GM06990 (cell line): ENCODE data around the gene GALNT9.

Experiments
- DNase-seq: peaks from one replicate; pipeline ENCODE4 v3.0.0-alpha.2; 2011; ENCODE audit not compliant: insufficient read length; ENCODE audit errors: extremely low read depth
- H3K27me3 ChIP-seq: replicated peaks from 2 replicates; pipeline ENCODE4 v1.6.0; 2011; ENCODE audit warnings: low read length; ENCODE audit not compliant: control insufficient read depth, insufficient read depth
- H3K36me3 ChIP-seq: 2 replicates; pipeline ENCODE4 v1.5.1; 2011; ENCODE audit warnings: low read length; ENCODE audit not compliant: control insufficient read depth, insufficient read depth
- H3K4me3 ChIP-seq: replicated peaks from 2 replicates; pipeline ENCODE4 v1.5.1; 2011; ENCODE audit warnings: low read depth, mild to moderate bottlenecking, control low read depth, low read length
- TF ChIP-seq, protein P1 (sequence below): IDR thresholded peaks from 2 replicates; pipeline ENCODE4 v1.5.1; 2011; ENCODE audit warnings: low read length, control low read depth, mild to moderate bottlenecking, inconsistent platforms; ENCODE audit not compliant: insufficient read depth, poor library complexity, severe bottlenecking

GALNT9 gene

DNA sequence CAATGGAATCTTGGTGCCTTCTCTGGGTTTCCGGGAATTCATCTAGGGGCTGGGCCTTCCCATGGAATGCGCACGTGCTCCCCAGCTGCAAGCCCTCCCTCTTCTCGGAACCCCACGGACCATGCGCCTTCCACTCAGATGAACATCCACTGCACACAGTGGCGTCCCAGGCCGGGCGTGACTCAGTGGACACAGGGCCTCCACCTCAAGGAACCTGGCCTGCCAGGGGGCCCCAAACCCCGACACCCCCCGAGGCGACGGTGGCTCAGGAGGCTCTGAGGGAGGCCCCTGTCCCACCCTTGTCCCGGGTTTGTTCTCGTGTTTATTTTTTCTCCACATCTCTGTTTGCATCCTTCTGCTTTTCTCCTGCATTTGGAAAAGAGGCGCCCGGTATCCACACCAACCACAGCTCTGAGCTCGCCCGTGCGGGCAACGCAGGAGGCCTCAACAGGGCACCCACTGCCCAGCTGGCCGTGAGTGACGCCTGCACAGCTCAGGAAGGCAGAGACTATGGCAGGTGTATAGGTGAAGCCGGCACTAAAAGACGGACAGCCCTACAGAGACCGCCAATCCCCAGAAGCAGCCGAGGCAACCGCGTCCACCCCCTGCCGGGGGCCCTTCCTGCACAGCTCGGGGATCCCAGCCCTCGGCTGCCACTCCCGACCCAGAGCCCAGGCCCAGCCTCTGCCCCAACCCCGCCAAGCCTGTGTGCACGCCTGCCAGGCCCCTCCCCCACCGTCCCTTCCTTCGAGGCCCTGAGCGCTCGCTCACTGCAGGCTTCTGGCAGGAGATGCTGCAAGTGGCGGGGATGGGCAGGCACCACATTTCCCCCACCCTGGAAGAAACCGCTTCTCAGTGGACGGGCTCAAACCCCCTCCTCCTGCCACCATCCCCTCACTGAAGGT is 23.8 kb upstream of the GALNT9 start:
- H3K4me3 ChIP-seq: no peak overlapping the region
- no peaks in the 10 kb centered on the region for H3K36me3 ChIP-seq
- TF ChIP-seq, protein P1, sequence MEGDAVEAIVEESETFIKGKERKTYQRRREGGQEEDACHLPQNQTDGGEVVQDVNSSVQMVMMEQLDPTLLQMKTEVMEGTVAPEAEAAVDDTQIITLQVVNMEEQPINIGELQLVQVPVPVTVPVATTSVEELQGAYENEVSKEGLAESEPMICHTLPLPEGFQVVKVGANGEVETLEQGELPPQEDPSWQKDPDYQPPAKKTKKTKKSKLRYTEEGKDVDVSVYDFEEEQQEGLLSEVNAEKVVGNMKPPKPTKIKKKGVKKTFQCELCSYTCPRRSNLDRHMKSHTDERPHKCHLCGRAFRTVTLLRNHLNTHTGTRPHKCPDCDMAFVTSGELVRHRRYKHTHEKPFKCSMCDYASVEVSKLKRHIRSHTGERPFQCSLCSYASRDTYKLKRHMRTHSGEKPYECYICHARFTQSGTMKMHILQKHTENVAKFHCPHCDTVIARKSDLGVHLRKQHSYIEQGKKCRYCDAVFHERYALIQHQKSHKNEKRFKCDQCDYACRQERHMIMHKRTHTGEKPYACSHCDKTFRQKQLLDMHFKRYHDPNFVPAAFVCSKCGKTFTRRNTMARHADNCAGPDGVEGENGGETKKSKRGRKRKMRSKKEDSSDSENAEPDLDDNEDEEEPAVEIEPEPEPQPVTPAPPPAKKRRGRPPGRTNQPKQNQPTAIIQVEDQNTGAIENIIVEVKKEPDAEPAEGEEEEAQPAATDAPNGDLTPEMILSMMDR: no peak
- no peaks in the 10 kb centered on the region for H3K27me3 ChIP-seq
- no peak for DNase-seq

DNA sequence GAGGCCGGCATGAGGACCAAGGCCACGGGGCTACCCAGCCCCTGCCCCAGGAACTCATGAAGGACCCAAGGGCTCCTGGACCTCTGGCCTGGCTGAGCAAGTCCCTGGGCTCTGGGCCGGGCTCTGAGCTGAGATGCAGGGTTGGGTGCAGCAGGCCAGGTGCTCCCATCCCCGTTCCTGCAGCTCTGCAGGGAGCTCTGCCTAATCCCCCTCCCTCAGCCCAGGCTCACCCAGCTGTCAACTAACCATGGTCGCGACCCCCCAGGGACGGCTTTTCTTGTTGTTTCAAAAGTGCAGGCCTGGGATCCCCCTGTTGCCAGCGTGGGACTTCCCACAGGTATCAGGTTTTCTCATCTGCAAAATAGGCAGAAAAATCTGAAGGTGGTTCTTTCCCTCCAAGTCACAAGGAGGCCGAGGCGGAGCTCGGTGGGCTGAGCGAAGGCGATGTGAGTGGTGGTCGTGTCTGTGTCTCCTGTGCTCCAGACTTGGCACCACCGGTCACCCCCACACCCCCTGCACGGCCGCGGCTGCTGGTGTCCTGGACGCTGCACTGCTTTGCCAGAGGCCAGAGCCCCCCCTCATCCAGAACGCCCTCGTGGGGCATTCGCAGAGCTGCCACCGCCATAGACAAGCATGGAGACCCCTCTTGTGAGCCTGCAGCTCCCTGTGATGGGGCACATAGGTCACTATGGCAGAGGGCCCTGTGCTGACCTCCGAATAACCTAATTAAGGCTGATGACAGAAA is 22.5 kb upstream of the GALNT9 start:
- TF ChIP-seq, protein P1: no peak
- Histone ChIP-seq H3K36me3 (no peaks in the 10 kb centered on the region), H3K27me3 (no peaks in the 10 kb centered on the region), H3K4me3 (no peak overlapping the region)
- no peak for DNase-seq

DNA sequence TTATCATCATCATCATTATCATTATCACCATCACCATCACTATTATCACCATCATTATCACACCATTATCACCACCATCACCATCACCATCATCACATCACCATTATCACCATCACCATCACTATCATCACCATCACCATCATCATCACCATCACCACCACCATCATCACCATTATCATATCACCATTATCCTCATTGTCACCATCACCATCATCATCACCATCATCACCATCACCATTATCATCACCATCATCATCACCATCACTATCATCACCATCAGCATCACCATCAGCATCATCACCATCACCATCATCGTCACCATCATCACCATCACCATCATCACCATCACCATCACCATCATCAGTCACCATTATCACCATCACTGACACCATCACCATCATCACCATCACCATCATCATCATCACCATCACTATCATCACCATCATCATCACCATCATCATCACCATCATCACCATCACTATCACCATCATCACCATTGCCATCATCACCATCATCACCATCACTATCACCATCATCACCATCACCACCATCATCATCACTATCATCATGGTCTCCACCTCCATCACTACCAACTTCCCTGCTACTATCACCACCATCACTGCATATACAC is 20.2 kb upstream of the GALNT9 start:
- Histone ChIP-seq H3K4me3 (no peak overlapping the region), H3K36me3 (no peaks in the 10 kb centered on the region), H3K27me3 (no peaks in the 10 kb centered on the region)
- DNase-seq: no peak
- TF ChIP-seq, protein P1: no peak

- no peaks in the 10 kb centered on the region for H3K36me3 ChIP-seq
- DNase-seq: no peak
- TF ChIP-seq, protein P1: no peak
- H3K4me3 ChIP-seq: no peak overlapping the region
- no peaks in the 10 kb centered on the region for H3K27me3 ChIP-seq
These were observed 18.8 kb upstream of the GALNT9 start for GRCh38 chr12:132348176-132348575.

- Histone ChIP-seq H3K4me3 (no peak overlapping the region), H3K36me3 (no peaks in the 10 kb centered on the region), H3K27me3 (no peaks in the 10 kb centered on the region)
- TF ChIP-seq, protein P1: no peak
- DNase-seq: no peak
These were observed 17.9 kb upstream of the GALNT9 start for GRCh38 chr12:132347176-132347855.
